ENCODE results near the gene NPDC1.

Gene NPDC1

GRCh38 chr9:137000177-137000930, 45.6 kb downstream of the NPDC1 start:
- H3K4me1 ChIP-seq (ENCODE audit: control insufficient read depth, insufficient read depth, low read length) = peaks cover 11% of the 10 kb centered on the region
- no CpG with 5 or more reads among the region's 10 CpGs for WGBS (ENCODE audit: insufficient coverage, insufficient read length)
- H3K36me3 ChIP-seq (ENCODE audit: control insufficient read depth, insufficient read depth, low read length) = no peaks in the 10 kb centered on the region
- no peaks in the 10 kb centered on the region; the same call in 1 of the 2 replicates for H3K27me3 ChIP-seq (ENCODE audit: control insufficient read depth, insufficient read depth, low read length)
- H3K9me3 ChIP-seq (ENCODE audit: control insufficient read depth, insufficient read depth, low read length) = no peaks in the 10 kb centered on the region
- no peak for DNase-seq (ENCODE audit: low read depth, low spot score)
- no peak overlapping the region for H3K27ac ChIP-seq (ENCODE audit: low read length)
- no peak overlapping the region for H3K4me3 ChIP-seq (ENCODE audit: low read length)

GRCh38 chr9:136997830-136998234, 48.1 kb downstream of the NPDC1 start:
- Histone ChIP-seq H3K9me3 (ENCODE audit: control insufficient read depth, insufficient read depth, low read length) (no peaks in the 10 kb centered on the region), H3K27me3 (ENCODE audit: control insufficient read depth, insufficient read depth, low read length) (no peaks in the 10 kb centered on the region; the same call in 1 of the 2 replicates), H3K36me3 (ENCODE audit: control insufficient read depth, insufficient read depth, low read length) (no peaks in the 10 kb centered on the region; the same call in 1 of the 2 replicates), H3K4me1 (ENCODE audit: control insufficient read depth, insufficient read depth, low read length) (peaks cover 17% of the 10 kb centered on the region), H3K4me3 (ENCODE audit: low read length) (no peak overlapping the region), H3K27ac (ENCODE audit: low read length) (no peak overlapping the region)
- no peak for DNase-seq (ENCODE audit: low read depth, low spot score)
- no CpG with 5 or more reads among the region's 18 CpGs for WGBS (ENCODE audit: insufficient coverage, insufficient read length)

DNA sequence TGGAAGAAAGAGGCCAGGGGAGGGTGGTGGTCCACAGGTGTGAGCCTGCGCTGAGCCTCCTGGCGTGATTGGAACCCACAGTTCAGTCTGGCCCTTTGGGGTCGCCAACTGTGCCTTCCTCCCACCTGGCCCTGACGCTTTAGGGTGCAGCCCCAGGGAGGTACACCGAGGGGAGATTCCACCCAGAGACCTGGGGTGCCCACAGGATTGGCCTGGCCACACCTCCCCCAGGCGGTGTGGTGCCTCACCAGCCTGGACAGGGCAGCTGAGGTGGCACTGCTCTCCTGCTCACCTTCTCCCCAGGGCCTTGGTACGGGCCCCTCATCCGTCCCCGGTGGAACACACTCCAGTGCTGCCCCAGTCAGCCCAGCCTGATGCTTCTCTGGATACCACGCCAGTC, 48.6 kb downstream of the NPDC1 start:
- no CpG with 5 or more reads among the region's 10 CpGs for WGBS (ENCODE audit: insufficient coverage, insufficient read length)
- Histone ChIP-seq H3K9me3 (ENCODE audit: control insufficient read depth, insufficient read depth, low read length) (no peaks in the 10 kb centered on the region), H3K27me3 (ENCODE audit: control insufficient read depth, insufficient read depth, low read length) (no peaks in the 10 kb centered on the region; the same call in 1 of the 2 replicates), H3K27ac (ENCODE audit: low read length) (no peak overlapping the region), H3K4me1 (ENCODE audit: control insufficient read depth, insufficient read depth, low read length) (peaks cover 18% of the 10 kb centered on the region), H3K36me3 (ENCODE audit: control insufficient read depth, insufficient read depth, low read length) (no peaks in the 10 kb centered on the region; the same call in 1 of the 2 replicates), H3K4me3 (ENCODE audit: low read length) (no peak overlapping the region)
- no peak for DNase-seq (ENCODE audit: low read depth, low spot score)

DNA sequence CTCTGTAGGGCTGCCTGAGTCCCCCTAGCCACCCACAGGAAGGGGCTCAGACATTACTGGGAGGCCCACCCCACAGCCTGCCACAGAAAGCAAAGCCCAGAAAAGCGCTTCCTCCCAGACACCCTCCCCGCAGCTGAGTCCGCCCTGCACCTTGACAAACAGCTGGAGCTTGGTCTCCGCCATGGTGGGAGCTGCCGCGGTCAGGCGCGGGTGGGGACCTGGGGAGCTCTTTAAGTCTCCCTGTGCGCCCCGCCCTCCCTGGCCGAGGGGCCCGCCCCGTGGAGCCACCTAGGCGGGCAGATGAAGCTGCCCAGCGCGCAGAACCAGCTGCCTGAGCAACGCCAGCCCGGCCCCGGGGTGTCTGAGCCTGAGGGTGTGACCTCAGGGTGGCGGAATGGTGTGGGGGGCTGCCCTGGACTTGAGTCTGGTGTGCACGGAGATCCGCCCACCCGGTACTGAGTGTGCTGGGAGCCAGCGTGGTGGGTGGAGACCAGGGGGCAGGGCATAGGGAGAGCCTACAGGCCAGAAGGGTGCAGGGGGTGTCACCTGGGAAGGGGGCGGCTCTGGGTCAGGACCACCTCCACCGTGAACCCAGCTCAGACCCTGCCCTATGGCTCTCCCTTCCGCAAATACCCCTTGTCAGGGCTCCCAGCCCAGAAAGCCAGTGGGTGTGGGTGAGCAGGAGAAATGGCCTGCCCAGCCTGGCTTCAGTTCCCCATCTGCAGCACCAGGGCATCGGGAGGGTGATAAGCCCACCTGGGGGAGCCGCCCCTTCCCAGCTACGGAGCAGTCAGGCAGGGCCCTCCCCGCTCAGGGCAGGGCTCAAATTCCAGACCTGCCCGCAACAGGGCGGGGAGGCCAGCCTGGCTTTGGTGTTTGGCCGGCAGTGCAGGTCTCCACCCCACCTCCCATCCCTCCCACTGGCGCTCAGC, 49.4 kb downstream of the NPDC1 start, which contains the start of gene CLIC3:
Gene CLIC3, minus strand, starts transcription at position 208 of the 932 bp plus-strand sequence. Its CDS starts 25 bp downstream, at position 183.
- Histone ChIP-seq H3K4me1 (ENCODE audit: control insufficient read depth, insufficient read depth, low read length) (peaks cover 18% of the 10 kb centered on the region), H3K9me3 (ENCODE audit: control insufficient read depth, insufficient read depth, low read length) (no peaks in the 10 kb centered on the region), H3K27me3 (ENCODE audit: control insufficient read depth, insufficient read depth, low read length) (no peaks in the 10 kb centered on the region; the same call in 1 of the 2 replicates), H3K27ac (ENCODE audit: low read length) (no peak within 1 kb of the TSS), H3K36me3 (ENCODE audit: control insufficient read depth, insufficient read depth, low read length) (no peaks in the 10 kb centered on the region; the same call in 1 of the 2 replicates), H3K4me3 (ENCODE audit: low read length) (no peak within 1 kb of the TSS)
- DNase-seq (ENCODE audit: low read depth, low spot score) = no peak
- WGBS (ENCODE audit: insufficient coverage, insufficient read length) = no CpG with 5 or more reads among the region's 35 CpGs

- H3K4me3 ChIP-seq (ENCODE audit: low read length) = no peak overlapping the region
- WGBS (ENCODE audit: insufficient coverage, insufficient read length) = no CpG with 5 or more reads among the region's 12 CpGs
- no peaks in the 10 kb centered on the region for H3K9me3 ChIP-seq (ENCODE audit: control insufficient read depth, insufficient read depth, low read length)
- H3K27ac ChIP-seq (ENCODE audit: low read length) = no peak overlapping the region
- peaks cover 18% of the 10 kb centered on the region for H3K4me1 ChIP-seq (ENCODE audit: control insufficient read depth, insufficient read depth, low read length)
- no peak for DNase-seq (ENCODE audit: low read depth, low spot score)
- no peaks in the 10 kb centered on the region; the same call in 1 of the 2 replicates for H3K27me3 ChIP-seq (ENCODE audit: control insufficient read depth, insufficient read depth, low read length)
- no peaks in the 10 kb centered on the region; the same call in 1 of the 2 replicates for H3K36me3 ChIP-seq (ENCODE audit: control insufficient read depth, insufficient read depth, low read length)
Measured at GRCh38 chr9:136995772-136996311, 50.1 kb downstream of the NPDC1 start.

DNA sequence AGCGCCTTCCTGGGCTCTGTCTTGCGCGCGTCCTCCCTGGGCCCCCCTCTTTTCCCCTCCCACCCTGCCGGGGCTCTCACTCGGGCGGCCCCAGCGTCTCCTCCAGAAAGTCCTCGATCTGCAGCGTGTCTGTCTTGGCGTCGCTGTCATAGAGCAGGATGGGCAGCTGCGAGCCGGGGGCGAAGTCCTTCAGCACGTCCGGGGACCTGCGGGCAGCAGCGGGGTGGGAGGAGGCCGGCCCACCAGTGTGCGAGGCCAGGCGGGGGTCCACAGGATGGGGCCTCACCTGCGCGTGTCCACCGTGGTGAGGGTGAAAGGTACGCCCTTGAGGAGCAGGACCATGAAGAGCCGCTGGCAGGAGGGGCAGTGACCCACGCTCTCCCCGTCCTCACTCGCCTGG, 50.6 kb downstream of the NPDC1 start:
- no peaks in the 10 kb centered on the region for H3K9me3 ChIP-seq (ENCODE audit: control insufficient read depth, insufficient read depth, low read length)
- DNase-seq (ENCODE audit: low read depth, low spot score) = no peak
- no peaks in the 10 kb centered on the region; the same call in 1 of the 2 replicates for H3K36me3 ChIP-seq (ENCODE audit: control insufficient read depth, insufficient read depth, low read length)
- peaks cover 18% of the 10 kb centered on the region for H3K4me1 ChIP-seq (ENCODE audit: control insufficient read depth, insufficient read depth, low read length)
- no peak overlapping the region for H3K4me3 ChIP-seq (ENCODE audit: low read length)
- H3K27ac ChIP-seq (ENCODE audit: low read length) = no peak overlapping the region
- no peaks in the 10 kb centered on the region; the same call in 1 of the 2 replicates for H3K27me3 ChIP-seq (ENCODE audit: control insufficient read depth, insufficient read depth, low read length)
- WGBS (ENCODE audit: insufficient coverage, insufficient read length) = no CpG with 5 or more reads among the region's 30 CpGs

DNA sequence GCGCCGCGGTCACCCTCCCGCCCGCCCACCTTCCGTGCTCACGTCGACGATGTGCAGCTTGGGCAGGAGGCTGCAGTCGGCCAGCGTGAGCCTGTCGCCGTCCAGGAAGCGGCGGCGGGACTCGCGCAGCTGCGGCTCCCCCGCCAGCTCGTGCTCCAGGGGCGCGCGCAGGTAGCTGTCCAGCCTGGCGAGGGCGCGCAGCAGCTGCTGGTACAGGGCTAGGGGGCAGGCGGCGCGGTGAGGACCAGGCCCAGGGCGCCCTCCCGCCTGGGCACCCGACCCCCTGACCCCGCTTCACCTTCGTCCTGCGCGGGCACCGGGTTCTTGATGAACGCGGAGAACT, 51.1 kb downstream of the NPDC1 start:
- WGBS (ENCODE audit: insufficient coverage, insufficient read length) = no CpG with 5 or more reads among the region's 40 CpGs
- Histone ChIP-seq H3K36me3 (ENCODE audit: control insufficient read depth, insufficient read depth, low read length) (no peaks in the 10 kb centered on the region; the same call in 1 of the 2 replicates), H3K9me3 (ENCODE audit: control insufficient read depth, insufficient read depth, low read length) (no peaks in the 10 kb centered on the region), H3K27me3 (ENCODE audit: control insufficient read depth, insufficient read depth, low read length) (no peaks in the 10 kb centered on the region; the same call in 1 of the 2 replicates), H3K4me1 (ENCODE audit: control insufficient read depth, insufficient read depth, low read length) (peaks cover 18% of the 10 kb centered on the region), H3K4me3 (ENCODE audit: low read length) (peak overlapping the region; percentile 31), H3K27ac (ENCODE audit: low read length) (no peak overlapping the region)
- no peak for DNase-seq (ENCODE audit: low read depth, low spot score)

DNA sequence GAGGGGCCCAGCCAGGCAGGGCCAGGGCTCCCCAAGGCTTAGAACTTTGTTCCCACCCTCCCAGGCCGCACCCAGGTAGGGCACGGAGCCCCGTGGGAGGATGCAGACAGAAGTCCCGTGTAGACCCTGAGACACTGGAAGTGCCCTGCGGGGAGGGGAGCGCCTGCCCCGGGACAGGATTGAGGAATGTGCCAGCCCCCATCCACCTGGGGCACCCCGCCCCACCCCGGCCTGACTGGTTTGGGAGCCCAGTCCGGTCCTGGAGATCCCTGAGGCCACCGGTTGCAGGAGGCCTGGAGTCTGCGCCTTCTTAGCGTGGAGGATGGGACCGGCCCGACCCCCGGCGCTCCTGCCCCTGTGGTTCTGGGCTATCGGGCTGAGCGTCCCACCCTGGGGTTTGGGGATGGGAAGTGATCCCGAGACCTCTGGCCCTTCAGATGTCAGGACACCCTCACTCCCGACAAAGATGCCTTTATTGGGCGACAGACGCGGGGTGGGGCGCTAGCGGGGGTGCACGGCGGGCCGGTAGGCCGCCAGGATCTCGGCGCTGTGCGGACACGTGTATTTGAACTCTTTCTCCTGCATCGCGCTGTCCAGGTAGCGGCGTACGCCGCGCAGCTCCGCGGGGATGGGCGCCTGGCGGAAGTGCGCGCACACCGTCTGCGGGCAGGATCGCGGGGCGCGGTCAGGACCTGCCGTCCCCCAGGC, 51.6 kb downstream of the NPDC1 start:
- H3K4me3 ChIP-seq (ENCODE audit: low read length) = peak overlapping the region; percentile 31; the same call in 1 of the 2 replicates
- no peak for DNase-seq (ENCODE audit: low read depth, low spot score)
- WGBS (ENCODE audit: insufficient coverage, insufficient read length) = no CpG with 5 or more reads among the region's 54 CpGs
- H3K27ac ChIP-seq (ENCODE audit: low read length) = no peak overlapping the region
- no peaks in the 10 kb centered on the region; the same call in 1 of the 2 replicates for H3K36me3 ChIP-seq (ENCODE audit: control insufficient read depth, insufficient read depth, low read length)
- H3K27me3 ChIP-seq (ENCODE audit: control insufficient read depth, insufficient read depth, low read length) = no peaks in the 10 kb centered on the region; the same call in 1 of the 2 replicates
- H3K4me1 ChIP-seq (ENCODE audit: control insufficient read depth, insufficient read depth, low read length) = peaks cover 18% of the 10 kb centered on the region
- H3K9me3 ChIP-seq (ENCODE audit: control insufficient read depth, insufficient read depth, low read length) = no peaks in the 10 kb centered on the region

- DNase-seq (ENCODE audit: low read depth, low spot score) = no peak
- H3K36me3 ChIP-seq (ENCODE audit: control insufficient read depth, insufficient read depth, low read length) = no peaks in the 10 kb centered on the region; the same call in 1 of the 2 replicates
- H3K4me1 ChIP-seq (ENCODE audit: control insufficient read depth, insufficient read depth, low read length) = peaks cover 18% of the 10 kb centered on the region
- H3K9me3 ChIP-seq (ENCODE audit: control insufficient read depth, insufficient read depth, low read length) = no peaks in the 10 kb centered on the region
- no peak overlapping the region for H3K27ac ChIP-seq (ENCODE audit: low read length)
- WGBS (ENCODE audit: insufficient coverage, insufficient read length) = no CpG with 5 or more reads among the region's 18 CpGs
- H3K4me3 ChIP-seq (ENCODE audit: low read length) = peak overlapping the region; percentile 75; the same call in 1 of the 2 replicates
- H3K27me3 ChIP-seq (ENCODE audit: control insufficient read depth, insufficient read depth, low read length) = no peaks in the 10 kb centered on the region; the same call in 1 of the 2 replicates
Measured at GRCh38 chr9:136992819-136993369, 53.1 kb downstream of the NPDC1 start.

All from iPS DF 6.9 (cell line).